HepG2 (cell line): ENCODE results near the gene PSD4. TPM values are rescaled to one million over a fixed set of nuclear protein-coding genes. Genes with fewer than 3 reads are reported as not detected.

Source experiments
- CTCF ChIP-seq: sonication (generic); formaldehyde crosslinking; IDR thresholded peaks from 2 replicates; pipeline ENCODE4 v1.5.0; 2020; ENCODE audit warnings: mild to moderate bottlenecking, missing genetic modification reagents, moderate library complexity
- KLF12 ChIP-seq: sonication (generic); formaldehyde crosslinking; IDR thresholded peaks from 2 replicates; pipeline ENCODE4 v1.4.0; 2020; ENCODE audit warnings: missing genetic modification reagents, borderline replicate concordance
- MTF1 ChIP-seq: sonication (generic); formaldehyde crosslinking; IDR thresholded peaks from 2 replicates; pipeline ENCODE4 v1.5.0; 2020; ENCODE audit warnings: missing genetic modification reagents
- POLR2G ChIP-seq: fragments of 200-400 bp; formaldehyde crosslinking; IDR thresholded peaks from 2 replicates; pipeline ENCODE4 v1.6.1; 2018; ENCODE audit warnings: mild to moderate bottlenecking, low read depth, low read length, moderate library complexity
- PRDM4 ChIP-seq: sonication (generic); formaldehyde crosslinking; IDR thresholded peaks from 2 replicates; pipeline ENCODE4 v1.9.0; 2021; ENCODE audit warnings: missing genetic modification reagents, borderline replicate concordance
- SIX4 ChIP-seq: sonication (generic); formaldehyde crosslinking; IDR thresholded peaks from 2 replicates; pipeline ENCODE4 v1.4.0; 2020; ENCODE audit warnings: missing genetic modification reagents
- TBX2 ChIP-seq: sonication (generic); formaldehyde crosslinking; IDR thresholded peaks from 2 replicates; pipeline ENCODE4 v1.5.0; 2020; ENCODE audit warnings: missing genetic modification reagents, mild to moderate bottlenecking, borderline replicate concordance
- TGIF2 ChIP-seq: IDR thresholded peaks from 2 replicates; pipeline ENCODE4 v1.6.1; 2016; ENCODE audit warnings: control low read depth, missing compliant biosample characterization
- ZNF607 ChIP-seq: sonication (generic); formaldehyde crosslinking; IDR thresholded peaks from 2 replicates; pipeline ENCODE4 v1.5.1; 2020; ENCODE audit warnings: missing genetic modification reagents, mild to moderate bottlenecking, borderline replicate concordance
- ZNF703 ChIP-seq: sonication (generic); formaldehyde crosslinking; IDR thresholded peaks from 2 replicates; pipeline ENCODE4 v1.5.1; 2020; ENCODE audit warnings: missing genetic modification reagents, mild to moderate bottlenecking, moderate library complexity, borderline replicate concordance
- ZNF710 ChIP-seq: sonication (generic); formaldehyde crosslinking; IDR thresholded peaks from 2 replicates; pipeline ENCODE4 v1.5.0; 2020; ENCODE audit warnings: mild to moderate bottlenecking, missing genetic modification reagents, borderline replicate concordance
- polyA plus RNA-seq, 8 experiments: library from polyadenylated mRNA; depleted of rRNA in 3 of 8; stranded (reverse) in 7 of 8; unstranded in 1 of 8; fragments of >200 nt; fragmentation: Illumina TruSeq in 4 of 8; extraction: Trizol in 4 of 8; gene quantifications; 2 replicates each; pipeline versions ENCODE4 v1.2.1 to v1.2.3, GENCODE V29; 2011 to 2016; ENCODE audit warnings: low read depth in 4 of 8, missing spikeins in 1 of 8, mixed read lengths in 1 of 8; ENCODE audit not compliant: insufficient read depth in 1 of 8
- total RNA-seq, 5 experiments: library from RNA; depleted of rRNA; stranded (reverse); fragments of >200 nt; fragmentation: Illumina TruSeq; extraction: Trizol; gene quantifications; 2 replicates each; pipeline ENCODE4 v1.2.3, GENCODE V29; 2016; ENCODE audit warnings: low read depth in 1 of 5
- TF ChIP-seq, protein P1 (sequence below): sonication (generic); formaldehyde crosslinking; IDR thresholded peaks from 2 replicates; pipeline ENCODE4 v1.8.0; 2022; ENCODE audit warnings: mild to moderate bottlenecking, missing genetic modification reagents
- TF ChIP-seq, protein P2 (sequence below): sonication (generic); formaldehyde crosslinking; IDR thresholded peaks from 2 replicates; pipeline ENCODE4 v1.4.0; 2020; ENCODE audit warnings: mild to moderate bottlenecking, missing genetic modification reagents
- TF ChIP-seq, protein P3 (sequence below): sonication (generic); formaldehyde crosslinking; IDR thresholded peaks from 2 replicates; pipeline ENCODE4 v1.8.0; 2022; ENCODE audit warnings: mild to moderate bottlenecking, missing genetic modification reagents, borderline replicate concordance

PSD4 gene
- total and polyA plus RNA-seq, 2 of the 13 experiments (the other 11 are each of a cell fraction or from before 2014, with no cell fraction given): 5.8 to 9.4 TPM

- TF ChIP-seq KLF12 (CRISPR knock-in tag) (0 out of 2 replicates have a peak, but pooled peaks have one; percentile 6), SIX4 (CRISPR knock-in tag) (no peak), ZNF607 (CRISPR knock-in tag) (peak; percentile 61; the same call in 1 of the 2 replicates), TBX2 (CRISPR knock-in tag) (0 out of 2 replicates have a peak, but pooled peaks have one; percentile 42), CTCF (CRISPR knock-in tag) (peak; percentile 12; the same call in 1 of the 2 replicates), ZNF710 (no peak), PRDM4 (CRISPR knock-in tag) (0 out of 2 replicates have a peak, but pooled peaks have one; percentile 45), TGIF2 (CRISPR knock-in tag) (no peak), MTF1 (CRISPR knock-in tag) (no peak), POLR2G (peak; percentile 36; the same call in 1 of the 2 replicates), ZNF703 (CRISPR knock-in tag) (no peak)
- TF ChIP-seq, protein P1, sequence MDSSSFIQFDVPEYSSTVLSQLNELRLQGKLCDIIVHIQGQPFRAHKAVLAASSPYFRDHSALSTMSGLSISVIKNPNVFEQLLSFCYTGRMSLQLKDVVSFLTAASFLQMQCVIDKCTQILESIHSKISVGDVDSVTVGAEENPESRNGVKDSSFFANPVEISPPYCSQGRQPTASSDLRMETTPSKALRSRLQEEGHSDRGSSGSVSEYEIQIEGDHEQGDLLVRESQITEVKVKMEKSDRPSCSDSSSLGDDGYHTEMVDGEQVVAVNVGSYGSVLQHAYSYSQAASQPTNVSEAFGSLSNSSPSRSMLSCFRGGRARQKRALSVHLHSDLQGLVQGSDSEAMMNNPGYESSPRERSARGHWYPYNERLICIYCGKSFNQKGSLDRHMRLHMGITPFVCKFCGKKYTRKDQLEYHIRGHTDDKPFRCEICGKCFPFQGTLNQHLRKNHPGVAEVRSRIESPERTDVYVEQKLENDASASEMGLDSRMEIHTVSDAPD: no peak
- TF ChIP-seq, protein P2, sequence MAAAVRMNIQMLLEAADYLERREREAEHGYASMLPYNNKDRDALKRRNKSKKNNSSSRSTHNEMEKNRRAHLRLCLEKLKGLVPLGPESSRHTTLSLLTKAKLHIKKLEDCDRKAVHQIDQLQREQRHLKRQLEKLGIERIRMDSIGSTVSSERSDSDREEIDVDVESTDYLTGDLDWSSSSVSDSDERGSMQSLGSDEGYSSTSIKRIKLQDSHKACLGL: peak; percentile 9; the same call in 1 of the 2 replicates
- TF ChIP-seq, protein P3, sequence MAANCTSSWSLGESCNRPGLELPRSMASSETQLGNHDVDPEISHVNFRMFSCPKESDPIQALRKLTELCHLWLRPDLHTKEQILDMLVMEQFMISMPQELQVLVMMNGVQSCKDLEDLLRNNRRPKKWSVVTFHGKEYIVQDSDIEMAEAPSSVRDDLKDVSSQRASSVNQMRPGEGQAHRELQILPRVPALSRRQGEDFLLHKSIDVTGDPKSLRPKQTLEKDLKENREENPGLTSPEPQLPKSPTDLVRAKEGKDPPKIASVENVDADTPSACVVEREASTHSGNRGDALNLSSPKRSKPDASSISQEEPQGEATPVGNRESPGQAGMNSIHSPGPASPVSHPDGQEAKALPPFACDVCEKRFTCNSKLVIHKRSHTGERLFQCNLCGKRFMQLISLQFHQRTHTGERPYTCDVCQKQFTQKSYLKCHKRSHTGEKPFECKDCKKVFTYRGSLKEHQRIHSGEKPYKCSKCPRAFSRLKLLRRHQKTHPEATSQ (CRISPR knock-in tag): no peak
These were observed 16.5 kb upstream of the PSD4 start (continued) for GRCh38 chr2:113157118-113157896.
